Hair follicle dermal papilla cell (primary cell): Measurements from ENCODE around the gene MRFAP1L1. TPM values are rescaled to one million over a fixed set of nuclear protein-coding genes. Genes with fewer than 3 reads are reported as not detected.

Source experiments
- total RNA-seq: library from RNA; depleted of rRNA; stranded (reverse); fragments of >200 nt; gene quantifications from 2 replicates; pipeline ENCODE4 v1.2.3, GENCODE V29; 2012

MRFAP1L1 gene
- total RNA-seq: 34.7 and 44.6 TPM in 2 replicates

GRCh38 chr4:6709230-6710114 is at the start of gene MRFAP1L1:
Gene MRFAP1L1 (minus strand): TSS chr4:6709865. CDS start chr4:6709629, 236 bp downstream.

GRCh38 chr4:6716018-6716911 is 6.6 kb upstream of the MRFAP1L1 start, which contains the start of gene BLOC1S4:
Gene BLOC1S4 (plus strand): TSS chr4:6716174. CDS start chr4:6716210, 36 bp downstream.

GRCh38 chr4:6693231-6694176 is 16.2 kb downstream of the MRFAP1L1 start, which contains the start of gene S100P:
Gene S100P (plus strand): TSS chr4:6693878. CDS start chr4:6693933, 55 bp downstream.

Other genes starting within 250 kb of the MRFAP1L1 start
- 0.24 TPM in 1 of 2 replicates, not detected in the other for gene PPP2R2C, start 237.3 kb downstream of the MRFAP1L1 start, total RNA-seq
- gene MAN2B2, start 134.7 kb downstream of the MRFAP1L1 start, total RNA-seq: 34.6 and 35.9 TPM in 2 replicates
- gene MRFAP1, start 69.2 kb downstream of the MRFAP1L1 start, total RNA-seq: 74.6 and 92.4 TPM in 2 replicates
- not detected in 2 replicates for gene S100P, start 16.0 kb downstream of the MRFAP1L1 start, total RNA-seq
- gene BLOC1S4, start 6.3 kb upstream of the MRFAP1L1 start, total RNA-seq: 14.9 and 17.7 TPM in 2 replicates
- 32.8 and 39.9 TPM in 2 replicates for gene KIAA0232, start 72.9 kb upstream of the MRFAP1L1 start, total RNA-seq
- 43.8 and 59.2 TPM in 2 replicates for gene TBC1D14, start 200.0 kb upstream of the MRFAP1L1 start, total RNA-seq